Type B pancreatic cell (in vitro differentiated cells): ENCODE results near the gene DHX15. TPM values are rescaled to one million over a fixed set of nuclear protein-coding genes. Genes with fewer than 3 reads are reported as not detected.

Experiments
- DNase-seq: peaks from one replicate; pipeline ENCODE4 v3.0.0; 2021; ENCODE audit warnings: mixed read lengths; ENCODE audit not compliant: unreplicated experiment; ENCODE audit errors: extremely low spot score
- H3K27ac Mint-ChIP-seq: 2 replicates; pipeline ENCODE4 v1.8.0; 2021; ENCODE audit warnings: mild to moderate bottlenecking, mixed read lengths
- H3K27me3 Mint-ChIP-seq: 2 replicates; pipeline ENCODE4 v1.8.0; 2021; ENCODE audit warnings: mixed read lengths
- H3K36me3 Mint-ChIP-seq: 2 replicates; pipeline ENCODE4 v1.8.0; 2021; ENCODE audit warnings: mixed read lengths
- H3K4me1 Mint-ChIP-seq: one replicate; pipeline ENCODE4 v1.8.0; 2021; ENCODE audit warnings: mixed read lengths; ENCODE audit not compliant: unreplicated experiment
- H3K4me3 Mint-ChIP-seq: 2 replicates; pipeline ENCODE4 v1.8.0; 2021; ENCODE audit warnings: mild to moderate bottlenecking, mixed read lengths
- H3K9me3 Mint-ChIP-seq: 2 replicates; pipeline ENCODE4 v1.8.0; 2021; ENCODE audit warnings: mixed read lengths
- long read RNA-seq: library from polyadenylated mRNA; unstranded; transcript quantifications from one replicate; pipeline ENCODE4 v2.0.0, GENCODE V29; 2020
- total RNA-seq: library from RNA; stranded (reverse); gene quantifications from 2 replicates; pipeline ENCODE4 v1.2.1, GENCODE V29; 2021; ENCODE audit warnings: low replicate concordance
- TF ChIP-seq, protein P1 (sequence below): fragments of 200-600 bp; sonication (generic); conservative IDR thresholded peaks from 2 replicates; pipeline ENCODE4 v1.5.0; 2021; ENCODE audit warnings: antibody characterized with exemption, mild to moderate bottlenecking

DHX15 gene
- total RNA-seq, result 130 and 165 TPM in 2 replicates
- long read RNA-seq, transcript DHX15-201 (14 exons, 2,994 nt), result major isoform, 425 of 504 reads
- long read RNA-seq, partial matches to known transcripts, result 57 of 504 reads
- long read RNA-seq, other reads (novel, unspliced or antisense), result 20 of 504 reads

- H3K27me3 Mint-ChIP-seq, result no peaks in the 10 kb centered on the region
- TF ChIP-seq, protein P1, sequence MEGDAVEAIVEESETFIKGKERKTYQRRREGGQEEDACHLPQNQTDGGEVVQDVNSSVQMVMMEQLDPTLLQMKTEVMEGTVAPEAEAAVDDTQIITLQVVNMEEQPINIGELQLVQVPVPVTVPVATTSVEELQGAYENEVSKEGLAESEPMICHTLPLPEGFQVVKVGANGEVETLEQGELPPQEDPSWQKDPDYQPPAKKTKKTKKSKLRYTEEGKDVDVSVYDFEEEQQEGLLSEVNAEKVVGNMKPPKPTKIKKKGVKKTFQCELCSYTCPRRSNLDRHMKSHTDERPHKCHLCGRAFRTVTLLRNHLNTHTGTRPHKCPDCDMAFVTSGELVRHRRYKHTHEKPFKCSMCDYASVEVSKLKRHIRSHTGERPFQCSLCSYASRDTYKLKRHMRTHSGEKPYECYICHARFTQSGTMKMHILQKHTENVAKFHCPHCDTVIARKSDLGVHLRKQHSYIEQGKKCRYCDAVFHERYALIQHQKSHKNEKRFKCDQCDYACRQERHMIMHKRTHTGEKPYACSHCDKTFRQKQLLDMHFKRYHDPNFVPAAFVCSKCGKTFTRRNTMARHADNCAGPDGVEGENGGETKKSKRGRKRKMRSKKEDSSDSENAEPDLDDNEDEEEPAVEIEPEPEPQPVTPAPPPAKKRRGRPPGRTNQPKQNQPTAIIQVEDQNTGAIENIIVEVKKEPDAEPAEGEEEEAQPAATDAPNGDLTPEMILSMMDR, result peak; percentile 38
- H3K9me3 Mint-ChIP-seq, result no peaks in the 10 kb centered on the region
- H3K27ac Mint-ChIP-seq, result peak within 1 kb of the TSS; percentile 94
- H3K4me1 Mint-ChIP-seq, result peaks cover 21% of the 10 kb centered on the region
- peaks cover 15% of the 10 kb centered on the region for H3K36me3 Mint-ChIP-seq
- H3K4me3 Mint-ChIP-seq, result peak within 1 kb of the TSS; percentile 95
- peak; percentile 96 for DNase-seq
Observed at GRCh38 chr4:24584211-24584850, at the start of gene DHX15. Gene DHX15, minus strand, starts transcription at chr4:24584554. Its CDS starts 161 bp downstream, at chr4:24584393.

DNA sequence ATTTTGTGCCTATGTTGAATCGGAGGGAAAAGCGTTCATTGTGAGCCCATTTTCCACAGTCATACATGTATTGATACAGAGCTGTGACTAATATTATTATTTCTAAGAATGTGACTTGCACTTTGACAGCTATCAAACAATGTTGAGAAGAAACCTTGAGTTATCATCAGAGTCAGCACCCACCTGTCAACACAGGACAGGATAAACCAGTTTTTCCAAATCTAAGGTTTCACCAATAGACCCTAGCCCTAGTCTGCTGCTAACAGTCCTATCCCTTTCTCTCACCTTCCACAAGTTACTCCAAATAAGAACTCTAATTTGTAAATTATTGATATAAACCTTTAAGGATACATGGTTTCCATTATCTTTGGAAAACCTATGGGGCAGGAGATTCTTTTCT is 47.7 kb upstream of the DHX15 start:
- H3K27ac Mint-ChIP-seq, result no peak overlapping the region
- no peak for DNase-seq
- no peak overlapping the region for H3K4me3 Mint-ChIP-seq
- peaks cover 3% of the 10 kb centered on the region for H3K27me3 Mint-ChIP-seq
- TF ChIP-seq, protein P1, result no peak
- H3K36me3 Mint-ChIP-seq, result no peaks in the 10 kb centered on the region
- no peaks in the 10 kb centered on the region for H3K9me3 Mint-ChIP-seq
- no peaks in the 10 kb centered on the region for H3K4me1 Mint-ChIP-seq

- TF ChIP-seq, protein P1, result no peak
- H3K9me3 Mint-ChIP-seq, result no peaks in the 10 kb centered on the region
- H3K27ac Mint-ChIP-seq, result no peak overlapping the region
- no peaks in the 10 kb centered on the region for H3K36me3 Mint-ChIP-seq
- no peaks in the 10 kb centered on the region for H3K4me1 Mint-ChIP-seq
- no peak overlapping the region for H3K4me3 Mint-ChIP-seq
- H3K27me3 Mint-ChIP-seq, result peaks cover 1% of the 10 kb centered on the region
- no peak for DNase-seq
Observed at GRCh38 chr4:24630937-24631336, 46.6 kb upstream of the DHX15 start.

GRCh38 chr4:24625091-24625490 is 40.7 kb upstream of the DHX15 start:
- peaks cover 5% of the 10 kb centered on the region for H3K4me1 Mint-ChIP-seq
- H3K36me3 Mint-ChIP-seq, result no peaks in the 10 kb centered on the region
- H3K9me3 Mint-ChIP-seq, result no peaks in the 10 kb centered on the region
- no peak overlapping the region for H3K4me3 Mint-ChIP-seq
- H3K27me3 Mint-ChIP-seq, result no peaks in the 10 kb centered on the region
- DNase-seq, result no peak
- H3K27ac Mint-ChIP-seq, result no peak overlapping the region
- TF ChIP-seq, protein P1, result no peak

DNA sequence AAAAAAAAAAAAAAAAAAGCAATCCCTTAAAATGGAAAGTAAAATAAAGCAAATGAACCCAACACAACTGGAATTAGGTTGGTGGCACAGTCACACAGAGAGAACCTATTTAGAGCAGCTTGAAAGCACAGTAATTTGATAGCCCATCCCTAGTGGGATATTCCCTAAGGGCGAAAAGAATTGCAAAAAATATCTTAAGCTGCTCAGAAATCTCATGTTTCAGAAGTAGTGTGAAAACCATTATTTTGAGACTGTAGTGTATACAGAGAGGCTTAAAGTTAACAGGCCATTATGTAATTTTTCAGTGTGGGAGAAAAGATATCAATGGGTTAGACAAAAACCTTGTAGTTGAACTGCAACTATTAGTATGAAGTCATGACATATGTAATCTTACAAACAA is 40.0 kb upstream of the DHX15 start:
- Mint-ChIP-seq H3K4me1 (peaks cover 5% of the 10 kb centered on the region), H3K4me3 (no peak overlapping the region)

More for the DNA sequence above, 40.0 kb upstream of the DHX15 start:
- no peaks in the 10 kb centered on the region for H3K27me3 Mint-ChIP-seq
- DNase-seq, result no peak
- TF ChIP-seq, protein P1, result no peak
- no peak overlapping the region for H3K27ac Mint-ChIP-seq
- no peaks in the 10 kb centered on the region for H3K9me3 Mint-ChIP-seq
- no peaks in the 10 kb centered on the region for H3K36me3 Mint-ChIP-seq
